ENCODE measurements around the gene ECI1.

GRCh38 chr16:2297506-2297860 is 46.1 kb upstream of the ECI1 start:
- TF ChIP-seq CTCF (CRISPR knock-in tag; IDR thresholded peaks at IDR 0.05) (no peak), POLR2A (IDR thresholded peaks at IDR 0.05; ENCODE audit: insufficient read depth in 1 of 2, low read depth in 2 of 2, low read length in 2 of 2) (no peak), ZNF513 (CRISPR knock-in tag; conservative IDR thresholded peaks at IDR 0.05) (no peak), ZNF280B (CRISPR knock-in tag; IDR thresholded peaks at IDR 0.05; ENCODE audit: borderline replicate concordance) (no peak), MAZ (IDR thresholded peaks at IDR 0.05; ENCODE audit: borderline replicate concordance, low read depth, low read length) (no peak), MAZ (CRISPR knock-in tag; IDR thresholded peaks at IDR 0.05; ENCODE audit: low read depth) (no peak), HDAC1 (CRISPR knock-in tag; IDR thresholded peaks at IDR 0.05) (no peak), JUN (CRISPR knock-in tag; IDR thresholded peaks at IDR 0.05) (no peak), HNF4A (CRISPR knock-in tag; IDR thresholded peaks at IDR 0.05) (no peak)
- TF ChIP-seq, protein P1, sequence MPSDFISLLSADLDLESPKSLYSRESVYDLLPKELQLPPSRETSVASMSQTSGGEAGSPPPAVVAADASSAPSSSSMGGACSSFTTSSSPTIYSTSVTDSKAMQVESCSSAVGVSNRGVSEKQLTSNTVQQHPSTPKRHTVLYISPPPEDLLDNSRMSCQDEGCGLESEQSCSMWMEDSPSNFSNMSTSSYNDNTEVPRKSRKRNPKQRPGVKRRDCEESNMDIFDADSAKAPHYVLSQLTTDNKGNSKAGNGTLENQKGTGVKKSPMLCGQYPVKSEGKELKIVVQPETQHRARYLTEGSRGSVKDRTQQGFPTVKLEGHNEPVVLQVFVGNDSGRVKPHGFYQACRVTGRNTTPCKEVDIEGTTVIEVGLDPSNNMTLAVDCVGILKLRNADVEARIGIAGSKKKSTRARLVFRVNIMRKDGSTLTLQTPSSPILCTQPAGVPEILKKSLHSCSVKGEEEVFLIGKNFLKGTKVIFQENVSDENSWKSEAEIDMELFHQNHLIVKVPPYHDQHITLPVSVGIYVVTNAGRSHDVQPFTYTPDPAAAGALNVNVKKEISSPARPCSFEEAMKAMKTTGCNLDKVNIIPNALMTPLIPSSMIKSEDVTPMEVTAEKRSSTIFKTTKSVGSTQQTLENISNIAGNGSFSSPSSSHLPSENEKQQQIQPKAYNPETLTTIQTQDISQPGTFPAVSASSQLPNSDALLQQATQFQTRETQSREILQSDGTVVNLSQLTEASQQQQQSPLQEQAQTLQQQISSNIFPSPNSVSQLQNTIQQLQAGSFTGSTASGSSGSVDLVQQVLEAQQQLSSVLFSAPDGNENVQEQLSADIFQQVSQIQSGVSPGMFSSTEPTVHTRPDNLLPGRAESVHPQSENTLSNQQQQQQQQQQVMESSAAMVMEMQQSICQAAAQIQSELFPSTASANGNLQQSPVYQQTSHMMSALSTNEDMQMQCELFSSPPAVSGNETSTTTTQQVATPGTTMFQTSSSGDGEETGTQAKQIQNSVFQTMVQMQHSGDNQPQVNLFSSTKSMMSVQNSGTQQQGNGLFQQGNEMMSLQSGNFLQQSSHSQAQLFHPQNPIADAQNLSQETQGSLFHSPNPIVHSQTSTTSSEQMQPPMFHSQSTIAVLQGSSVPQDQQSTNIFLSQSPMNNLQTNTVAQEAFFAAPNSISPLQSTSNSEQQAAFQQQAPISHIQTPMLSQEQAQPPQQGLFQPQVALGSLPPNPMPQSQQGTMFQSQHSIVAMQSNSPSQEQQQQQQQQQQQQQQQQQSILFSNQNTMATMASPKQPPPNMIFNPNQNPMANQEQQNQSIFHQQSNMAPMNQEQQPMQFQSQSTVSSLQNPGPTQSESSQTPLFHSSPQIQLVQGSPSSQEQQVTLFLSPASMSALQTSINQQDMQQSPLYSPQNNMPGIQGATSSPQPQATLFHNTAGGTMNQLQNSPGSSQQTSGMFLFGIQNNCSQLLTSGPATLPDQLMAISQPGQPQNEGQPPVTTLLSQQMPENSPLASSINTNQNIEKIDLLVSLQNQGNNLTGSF (CRISPR knock-in tag; IDR thresholded peaks at IDR 0.05): no peak

Data from HepG2 (cell line).